DOHH2 (cell line): ENCODE results near the gene PLEKHH3.

Source experiments
- H3F3A ChIP-seq: fragments of 200-600 bp; sonication (generic), shearing (Covaris generic); 2 replicates; pipeline ENCODE4 v1.6.0; 2016; ENCODE audit warnings: antibody characterized with exemption, mild to moderate bottlenecking; ENCODE audit not compliant: control insufficient read depth, insufficient read depth
- H3K27ac ChIP-seq: fragments of 200-600 bp; sonication (generic); 2 replicates; pipeline ENCODE4 v1.5.1; 2014; ENCODE audit warnings: low read depth, mild to moderate bottlenecking, low read length, moderate library complexity
- H3K27me3 ChIP-seq: fragments of 200-600 bp; sonication (generic); 2 replicates; pipeline ENCODE4 v1.6.1; 2014; ENCODE audit warnings: mild to moderate bottlenecking, low read length, mixed read lengths; ENCODE audit not compliant: control insufficient read depth
- H3K36me3 ChIP-seq: fragments of 200-600 bp; sonication (generic); 2 replicates; pipeline ENCODE4 v1.6.1; 2014; ENCODE audit warnings: mild to moderate bottlenecking, low read length, moderate library complexity, mixed read lengths; ENCODE audit not compliant: control insufficient read depth
- H3K4me1 ChIP-seq: fragments of 200-600 bp; sonication (generic); 2 replicates; pipeline ENCODE4 v1.6.1; 2014; ENCODE audit warnings: mild to moderate bottlenecking, low read length, mixed read lengths; ENCODE audit not compliant: control insufficient read depth
- H3K4me2 ChIP-seq: fragments of 200-600 bp; sonication (generic); 2 replicates; pipeline ENCODE4 v1.6.0; 2014; ENCODE audit warnings: mild to moderate bottlenecking, low read length, moderate library complexity
- H3K4me3 ChIP-seq: fragments of 200-600 bp; sonication (generic); 2 replicates; pipeline ENCODE4 v1.5.1; 2014; ENCODE audit warnings: mild to moderate bottlenecking, low read length, mixed read lengths
- H3K79me2 ChIP-seq: fragments of 200-600 bp; sonication (generic); 2 replicates; pipeline ENCODE4 v1.6.1; 2014; ENCODE audit warnings: mild to moderate bottlenecking, low read length, mixed read lengths; ENCODE audit not compliant: control insufficient read depth
- H3K9me2 ChIP-seq: fragments of 200-600 bp; sonication (generic); replicated peaks from 2 replicates; pipeline ENCODE4 v1.6.1; 2014; ENCODE audit warnings: mild to moderate bottlenecking, low read length, mixed read lengths; ENCODE audit not compliant: control insufficient read depth
- H3K9me3 ChIP-seq: fragments of 200-600 bp; sonication (generic); 2 replicates; pipeline ENCODE4 v1.6.1; 2014; ENCODE audit warnings: antibody characterized with exemption, low read length, mixed read lengths; ENCODE audit not compliant: control insufficient read depth, insufficient read depth
- H4K20me1 ChIP-seq: fragments of 200-600 bp; sonication (generic); 2 replicates; pipeline ENCODE4 v1.6.0; 2014; ENCODE audit warnings: low read depth, mild to moderate bottlenecking, antibody characterized with exemption, low read length, moderate library complexity; ENCODE audit not compliant: control insufficient read depth, insufficient read depth
- EZH2phosphoT487 ChIP-seq: fragments of 200-600 bp; sonication (generic); IDR thresholded peaks from 2 replicates; pipeline ENCODE4 v1.6.1; 2017; ENCODE audit warnings: borderline replicate concordance, mild to moderate bottlenecking, antibody characterized with exemption, low read length, moderate library complexity, mixed read lengths
- TF ChIP-seq, protein P1 (sequence below): fragments of 200-600 bp; sonication (generic); IDR thresholded peaks from one replicate; pipeline ENCODE4 v1.5.1; 2014; ENCODE audit warnings: antibody characterized with exemption, mild to moderate bottlenecking, low read depth, low read length; ENCODE audit not compliant: poor library complexity, severe bottlenecking

The PLEKHH3 gene

DNA sequence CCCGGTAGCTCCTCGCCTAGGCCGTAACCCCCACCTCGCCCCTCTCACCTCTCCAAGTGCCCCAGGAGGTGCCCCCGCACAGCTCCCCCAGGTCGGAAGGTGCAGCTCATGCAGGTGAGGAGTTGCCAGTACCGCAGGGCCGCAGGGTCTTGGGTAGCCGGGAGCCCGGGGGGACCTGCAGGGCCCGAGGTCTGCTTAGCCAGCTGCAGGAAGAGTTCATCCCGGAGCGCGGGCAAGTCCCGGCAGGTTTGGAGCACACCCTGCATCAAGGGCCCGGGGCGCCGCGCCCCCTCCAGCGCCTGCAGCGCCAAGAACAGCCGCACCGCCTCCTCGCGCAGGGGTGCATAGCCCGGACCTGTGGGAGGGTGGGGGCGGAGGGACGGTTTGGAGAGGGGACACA, 4.8 kb downstream of the PLEKHH3 start:
- H3K27ac ChIP-seq, result no peak overlapping the region
- H3K4me3 ChIP-seq, result no peak overlapping the region
- no peaks in the 10 kb centered on the region for H3K9me3 ChIP-seq
- no peak overlapping the region for H3K4me2 ChIP-seq
- H3K9me2 ChIP-seq, result no peaks in the 10 kb centered on the region
- peaks cover 46% of the 10 kb centered on the region for H3K4me1 ChIP-seq
- H3K27me3 ChIP-seq, result peaks cover 68% of the 10 kb centered on the region
- H4K20me1 ChIP-seq, result no peaks in the 10 kb centered on the region
- no peaks in the 10 kb centered on the region for H3K36me3 ChIP-seq
- 0 out of 2 replicates have a peak, but pooled peaks cover 5% of the 10 kb centered on the region for H3F3A ChIP-seq
- TF ChIP-seq EZH2phosphoT487, result no peak
- TF ChIP-seq, protein P1, sequence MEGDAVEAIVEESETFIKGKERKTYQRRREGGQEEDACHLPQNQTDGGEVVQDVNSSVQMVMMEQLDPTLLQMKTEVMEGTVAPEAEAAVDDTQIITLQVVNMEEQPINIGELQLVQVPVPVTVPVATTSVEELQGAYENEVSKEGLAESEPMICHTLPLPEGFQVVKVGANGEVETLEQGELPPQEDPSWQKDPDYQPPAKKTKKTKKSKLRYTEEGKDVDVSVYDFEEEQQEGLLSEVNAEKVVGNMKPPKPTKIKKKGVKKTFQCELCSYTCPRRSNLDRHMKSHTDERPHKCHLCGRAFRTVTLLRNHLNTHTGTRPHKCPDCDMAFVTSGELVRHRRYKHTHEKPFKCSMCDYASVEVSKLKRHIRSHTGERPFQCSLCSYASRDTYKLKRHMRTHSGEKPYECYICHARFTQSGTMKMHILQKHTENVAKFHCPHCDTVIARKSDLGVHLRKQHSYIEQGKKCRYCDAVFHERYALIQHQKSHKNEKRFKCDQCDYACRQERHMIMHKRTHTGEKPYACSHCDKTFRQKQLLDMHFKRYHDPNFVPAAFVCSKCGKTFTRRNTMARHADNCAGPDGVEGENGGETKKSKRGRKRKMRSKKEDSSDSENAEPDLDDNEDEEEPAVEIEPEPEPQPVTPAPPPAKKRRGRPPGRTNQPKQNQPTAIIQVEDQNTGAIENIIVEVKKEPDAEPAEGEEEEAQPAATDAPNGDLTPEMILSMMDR, result no peak
- no peaks in the 10 kb centered on the region for H3K79me2 ChIP-seq

GRCh38 chr17:42670789-42671657, 5.8 kb downstream of the PLEKHH3 start:
- no peak for TF ChIP-seq EZH2phosphoT487
- TF ChIP-seq, protein P1, result no peak
- Histone ChIP-seq H4K20me1 (no peaks in the 10 kb centered on the region), H3K4me3 (peak overlapping the region; percentile 60), H3K9me2 (no peaks in the 10 kb centered on the region), H3K27me3 (peaks cover 61% of the 10 kb centered on the region), H3K27ac (no peak overlapping the region), H3K36me3 (no peaks in the 10 kb centered on the region), H3K4me1 (peaks cover 39% of the 10 kb centered on the region), H3K9me3 (no peaks in the 10 kb centered on the region), H3F3A (0 out of 2 replicates have a peak, but pooled peaks cover 5% of the 10 kb centered on the region), H3K79me2 (no peaks in the 10 kb centered on the region), H3K4me2 (peak overlapping the region; percentile 59)

DNA sequence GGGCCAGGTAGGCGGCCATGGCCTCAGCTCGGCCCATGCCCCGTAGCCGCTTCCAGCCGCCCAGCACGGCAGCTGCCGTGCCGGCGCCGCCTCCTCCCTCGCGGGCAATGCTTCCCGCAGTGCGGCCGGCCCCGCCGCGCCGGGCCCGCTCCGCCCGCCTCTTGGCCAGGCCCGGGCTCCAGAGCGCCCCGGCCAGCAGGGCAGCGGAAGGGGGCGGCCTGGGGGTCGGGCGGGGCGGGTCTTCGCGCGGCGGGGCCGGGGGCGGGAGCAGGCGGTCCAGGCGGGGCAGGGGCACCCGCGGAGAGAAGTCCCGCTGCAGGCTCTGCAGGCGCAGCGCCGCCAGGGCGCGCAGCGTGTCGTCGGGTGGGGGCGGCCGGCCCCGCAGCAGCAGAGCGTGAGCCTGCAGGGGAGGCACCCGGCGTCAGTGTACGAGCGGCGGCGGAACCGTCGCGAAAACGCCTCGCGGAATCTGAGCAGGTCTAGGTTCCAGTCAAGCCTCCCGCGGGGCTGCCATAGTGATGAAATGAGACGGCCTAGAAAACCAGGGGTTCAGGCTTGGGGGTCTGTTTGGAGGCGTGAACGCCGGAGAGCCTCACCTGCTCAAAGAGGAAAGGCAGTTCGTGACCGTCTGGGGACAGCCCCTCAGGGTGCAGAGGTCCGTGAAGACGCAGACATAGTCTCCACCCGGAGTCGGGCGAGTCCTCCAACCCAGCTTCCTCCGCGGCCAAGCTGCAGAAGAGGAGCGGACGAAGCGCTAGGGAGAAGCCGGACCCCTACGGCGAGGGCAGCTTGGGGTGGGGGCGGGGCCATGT, 6.6 kb downstream of the PLEKHH3 start:
- H3K4me3 ChIP-seq, result peak overlapping the region; percentile 60

More for the DNA sequence above, 6.6 kb downstream of the PLEKHH3 start:
- peak overlapping the region; percentile 59 for H3K4me2 ChIP-seq
- peaks cover 30% of the 10 kb centered on the region for H3K4me1 ChIP-seq
- H3K27me3 ChIP-seq, result peaks cover 53% of the 10 kb centered on the region
- no peaks in the 10 kb centered on the region for H3K9me3 ChIP-seq
- H4K20me1 ChIP-seq, result no peaks in the 10 kb centered on the region
- H3K9me2 ChIP-seq, result no peaks in the 10 kb centered on the region
- no peak overlapping the region for H3K27ac ChIP-seq
- TF ChIP-seq EZH2phosphoT487, result peak; percentile 86; the same call in 1 of the 2 replicates
- TF ChIP-seq, protein P1, result peak; percentile 13
- no peaks in the 10 kb centered on the region for H3K36me3 ChIP-seq
- H3F3A ChIP-seq, result 0 out of 2 replicates have a peak, but pooled peaks cover 5% of the 10 kb centered on the region
- H3K79me2 ChIP-seq, result no peaks in the 10 kb centered on the region
